Measurements from ENCODE around the gene ACLY. TPM values are rescaled to one million over a fixed set of nuclear protein-coding genes. Genes with fewer than 3 reads are reported as not detected.

Gene ACLY
- total and polyA plus RNA-seq, 2 of the 13 experiments (the other 11 are each of a cell fraction or from before 2014, with no cell fraction given), result 111 to 218 TPM

GRCh38 chr17:41917192-41917591, 1.6 kb downstream of the ACLY start:
- Histone ChIP-seq H3K9me3 (ENCODE audit: low read length) (no peaks in the 10 kb centered on the region), H3K27me3 (ENCODE audit: control insufficient read depth in 1 of 2, insufficient read depth in 2 of 2, low read length in 2 of 2) (no peaks in the 10 kb centered on the region; a peak in 1 of 5 replicates), H3K4me1 (ENCODE audit: insufficient read depth, low read length) (peaks cover 72% of the 10 kb centered on the region), H3K4me2 (ENCODE audit: low read depth, low read length) (peak overlapping the region; percentile 93), H3K79me2 (ENCODE audit: insufficient read depth, low read length) (peaks cover 63% of the 10 kb centered on the region), H3K4me3 (replicated peaks in 1 of 3; ENCODE audit: insufficient read depth in 1 of 3, low read depth in 2 of 3, low read length in 3 of 3) (peak overlapping the region; percentile 96 to 98 (median 97)), H2AFZ (ENCODE audit: low read length) (no peak overlapping the region), H4K20me1 (ENCODE audit: insufficient read depth, low read length) (peaks cover 45% of the 10 kb centered on the region), H3K36me3 (replicated peaks in 1 of 2; ENCODE audit: control insufficient read depth in 1 of 2, insufficient read depth in 2 of 2, low read length in 2 of 2) (peaks cover 9 to 21% of the 10 kb centered on the region in 2 experiments), H3K27ac (ENCODE audit: extremely low read length, insufficient read depth, low read length) (peak overlapping the region; percentile 74), H3K9ac (ENCODE audit: insufficient read depth, low read depth, low read length) (peak overlapping the region; percentile 91)
- DNase-seq (ENCODE audit: low spot score), result peak; percentile 37
- peak; percentile 79 for FAIRE-seq
- ATAC-seq, result no peak
- ChIA-PET CTCF (ENCODE audit: low intra/inter-chr PET ratio, low total read pairs) (no interaction called here), POLR2A (interaction anchor here (1.0 to 4.3 kb wide), 9 partner anchors 8 to 228 kb away, joined by 3 to 72 read pairs (median 24); partner anchors contain the start of genes DNAJC7, EIF1, FKBP10 and KLHL11)
- intact Hi-C loops (cut with micrococcal nuclease; ENCODE audit: unreplicated experiment) (loop anchor here (5.0 kb wide), 1 partner anchor 40 kb away; no protein-coding TSS in a partner anchor), in situ Hi-C loops (cut with HindIII; ENCODE audit: extremely low pct_ligation_motif_present, low pct_unique_long_range_greater_than_20kb) (no loop called here)
- BruUV-seq (replicated peaks), result no TSS peak
- WGBS (ENCODE audit: low lambda C conversion rate), result 42% methylated on average over 4 of the region's 4 CpGs
- TF ChIP-seq FOXO1 (CRISPR knock-in tag; IDR thresholded peaks at IDR 0.05), result no peak
- TF ChIP-seq SIN3A (IDR thresholded peaks at IDR 0.05; ENCODE audit: borderline replicate concordance, low read depth, low read length), result 0 out of 2 replicates have a peak, but pooled peaks have one; percentile 12
- TF ChIP-seq, protein P1, sequence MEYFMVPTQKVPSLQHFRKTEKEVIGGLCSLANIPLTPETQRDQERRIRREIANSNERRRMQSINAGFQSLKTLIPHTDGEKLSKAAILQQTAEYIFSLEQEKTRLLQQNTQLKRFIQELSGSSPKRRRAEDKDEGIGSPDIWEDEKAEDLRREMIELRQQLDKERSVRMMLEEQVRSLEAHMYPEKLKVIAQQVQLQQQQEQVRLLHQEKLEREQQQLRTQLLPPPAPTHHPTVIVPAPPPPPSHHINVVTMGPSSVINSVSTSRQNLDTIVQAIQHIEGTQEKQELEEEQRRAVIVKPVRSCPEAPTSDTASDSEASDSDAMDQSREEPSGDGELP (IDR thresholded peaks at IDR 0.05; ENCODE audit: borderline replicate concordance, low read depth), result peak; percentile 62; the same call in 1 of the 2 replicates
- no peak for TF ChIP-seq ZNF235 (CRISPR knock-in tag; IDR thresholded peaks at IDR 0.05; ENCODE audit: borderline replicate concordance)
- no peak for TF ChIP-seq ZBTB38 (CRISPR knock-in tag; IDR thresholded peaks at IDR 0.05)
- 0 out of 2 replicates have a peak, but pooled peaks have one; percentile 37 for TF ChIP-seq TSC22D2 (CRISPR knock-in tag; IDR thresholded peaks at IDR 0.05; ENCODE audit: borderline replicate concordance)
- TF ChIP-seq SPEN (CRISPR knock-in tag; IDR thresholded peaks at IDR 0.05; ENCODE audit: low read depth), result no peak
- TF ChIP-seq ZNF251 (CRISPR knock-in tag; IDR thresholded peaks at IDR 0.05), result 0 out of 2 replicates have a peak, but pooled peaks have one; percentile 45
- TF ChIP-seq MIER2 (CRISPR knock-in tag; IDR thresholded peaks at IDR 0.05), result 0 out of 2 replicates have a peak, but pooled peaks have one; percentile 48
- TF ChIP-seq ELF4 (CRISPR knock-in tag; IDR thresholded peaks at IDR 0.05; ENCODE audit: borderline replicate concordance), result no peak
- TF ChIP-seq ZNF709 (CRISPR knock-in tag; IDR thresholded peaks at IDR 0.05), result no peak
- TF ChIP-seq, protein P2, sequence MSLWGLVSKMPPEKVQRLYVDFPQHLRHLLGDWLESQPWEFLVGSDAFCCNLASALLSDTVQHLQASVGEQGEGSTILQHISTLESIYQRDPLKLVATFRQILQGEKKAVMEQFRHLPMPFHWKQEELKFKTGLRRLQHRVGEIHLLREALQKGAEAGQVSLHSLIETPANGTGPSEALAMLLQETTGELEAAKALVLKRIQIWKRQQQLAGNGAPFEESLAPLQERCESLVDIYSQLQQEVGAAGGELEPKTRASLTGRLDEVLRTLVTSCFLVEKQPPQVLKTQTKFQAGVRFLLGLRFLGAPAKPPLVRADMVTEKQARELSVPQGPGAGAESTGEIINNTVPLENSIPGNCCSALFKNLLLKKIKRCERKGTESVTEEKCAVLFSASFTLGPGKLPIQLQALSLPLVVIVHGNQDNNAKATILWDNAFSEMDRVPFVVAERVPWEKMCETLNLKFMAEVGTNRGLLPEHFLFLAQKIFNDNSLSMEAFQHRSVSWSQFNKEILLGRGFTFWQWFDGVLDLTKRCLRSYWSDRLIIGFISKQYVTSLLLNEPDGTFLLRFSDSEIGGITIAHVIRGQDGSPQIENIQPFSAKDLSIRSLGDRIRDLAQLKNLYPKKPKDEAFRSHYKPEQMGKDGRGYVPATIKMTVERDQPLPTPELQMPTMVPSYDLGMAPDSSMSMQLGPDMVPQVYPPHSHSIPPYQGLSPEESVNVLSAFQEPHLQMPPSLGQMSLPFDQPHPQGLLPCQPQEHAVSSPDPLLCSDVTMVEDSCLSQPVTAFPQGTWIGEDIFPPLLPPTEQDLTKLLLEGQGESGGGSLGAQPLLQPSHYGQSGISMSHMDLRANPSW (CRISPR knock-in tag; IDR thresholded peaks at IDR 0.05; ENCODE audit: borderline replicate concordance), result no peak
- 0 out of 2 replicates have a peak, but pooled peaks have one; percentile 23 for TF ChIP-seq MAZ (IDR thresholded peaks at IDR 0.05; ENCODE audit: borderline replicate concordance, low read depth, low read length)
- no peak for TF ChIP-seq MAZ (CRISPR knock-in tag; IDR thresholded peaks at IDR 0.05; ENCODE audit: low read depth)
- TF ChIP-seq, protein P3, sequence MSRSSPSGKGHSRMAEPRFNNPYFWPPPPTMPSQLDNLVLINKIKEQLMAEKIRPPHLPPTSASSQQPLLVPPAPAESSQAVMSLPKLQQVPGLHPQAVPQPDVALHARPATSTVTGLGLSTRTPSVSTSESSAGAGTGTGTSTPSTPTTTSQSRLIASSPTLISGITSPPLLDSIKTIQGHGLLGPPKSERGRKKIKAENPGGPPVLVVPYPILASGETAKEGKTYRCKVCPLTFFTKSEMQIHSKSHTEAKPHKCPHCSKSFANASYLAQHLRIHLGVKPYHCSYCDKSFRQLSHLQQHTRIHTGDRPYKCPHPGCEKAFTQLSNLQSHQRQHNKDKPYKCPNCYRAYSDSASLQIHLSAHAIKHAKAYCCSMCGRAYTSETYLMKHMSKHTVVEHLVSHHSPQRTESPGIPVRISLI (CRISPR knock-in tag; IDR thresholded peaks at IDR 0.05; ENCODE audit: borderline replicate concordance), result 0 out of 2 replicates have a peak, but pooled peaks have one; percentile 16
- TF ChIP-seq CTCF (CRISPR knock-in tag; IDR thresholded peaks at IDR 0.05), result no peak
- TF ChIP-seq ZIK1 (CRISPR knock-in tag; IDR thresholded peaks at IDR 0.05; ENCODE audit: borderline replicate concordance, low read depth), result no peak
- TF ChIP-seq MAF1 (CRISPR knock-in tag; IDR thresholded peaks at IDR 0.05; ENCODE audit: borderline replicate concordance), result no peak

All from HepG2 (cell line).